Lung (tissue), 12 donors: ENCODE measurements around the gene CUBN. TPM values are rescaled to one million over a fixed set of nuclear protein-coding genes. Genes with fewer than 3 reads are reported as not detected.

Experiments used
- ATAC-seq: fragments of 200-7000 bp; cut with Tn5 transposase; one replicate; pipeline ENCODE4 v1.9.1; 2020; ENCODE audit warnings: moderate number of reproducible peaks; ENCODE audit not compliant: insufficient read depth, low FRiP score
- DNase-seq, 3 donors: peaks; one replicate each; pipeline ENCODE4 v3.0.0-alpha.2; 2013 to 2017
- H3K27ac ChIP-seq, 2 donors: one replicate each; pipeline ENCODE4 v1.5.1; 2013; ENCODE audit warnings: mild to moderate bottlenecking in 2 of 2, moderate library complexity in 2 of 2, control low read depth in 1 of 2, inconsistent platforms in 1 of 2, low read depth in 1 of 2, low read length in 1 of 2
- H3K27me3 ChIP-seq, 3 donors: one replicate each; pipeline ENCODE4 v1.5.1; 2013; ENCODE audit warnings: low read length in 2 of 3; ENCODE audit not compliant: control insufficient read depth in 3 of 3, insufficient read depth in 3 of 3
- H3K36me3 ChIP-seq, 4 donors: one replicate each; pipeline ENCODE4 v1.5.1; 2013; ENCODE audit warnings: low read length in 4 of 4, mild to moderate bottlenecking in 1 of 4, moderate library complexity in 1 of 4; ENCODE audit not compliant: control insufficient read depth in 4 of 4, insufficient read depth in 4 of 4
- H3K4me1 ChIP-seq, 5 donors: one replicate each; pipeline ENCODE4 v1.5.1; 2013; ENCODE audit warnings: low read length in 5 of 5, mild to moderate bottlenecking in 2 of 5, moderate library complexity in 1 of 5; ENCODE audit not compliant: control insufficient read depth in 5 of 5, insufficient read depth in 5 of 5
- H3K4me3 ChIP-seq: one replicate; pipeline ENCODE4 v1.5.1; 2013; ENCODE audit warnings: mild to moderate bottlenecking, control low read depth, moderate library complexity
- H3K9ac ChIP-seq, 2 donors: one replicate each; pipeline ENCODE4 v1.5.1; 2013; ENCODE audit warnings: low read length in 2 of 2, control low read depth in 1 of 2; ENCODE audit not compliant: insufficient read depth in 1 of 2
- H3K9me3 ChIP-seq, 4 donors: one replicate each; pipeline ENCODE4 v1.5.1; 2013; ENCODE audit warnings: low read length in 3 of 4, mild to moderate bottlenecking in 1 of 4, moderate library complexity in 1 of 4; ENCODE audit not compliant: control insufficient read depth in 4 of 4, insufficient read depth in 3 of 4
- WGBS, 2 donors: extraction: QIAGEN DNeasy Blood & Tissue Kit; methylation state at CpG; one replicate each; pipeline ENCODE4 v1.1.7; 2013; 5-methylcytosine and 5-hydroxymethylcytosine counted together
- polyA plus RNA-seq, 2 donors: library from polyadenylated mRNA; stranded (reverse); fragments of 200-250 nt; gene quantifications; one replicate each; pipeline ENCODE4 v1.2.1, GENCODE V29; 2013
- total RNA-seq, 2 donors: library from RNA; depleted of rRNA in 1 of 2; stranded (reverse); fragments of >200 nt in 1 of 2; gene quantifications; one replicate each; pipeline ENCODE4 v1.2.1, GENCODE V29; 2014 to 2021
- TF ChIP-seq, protein P1 (sequence below): IDR thresholded peaks from 2 replicates; pipeline ENCODE4 v1.5.1; 2012; ENCODE audit warnings: mild to moderate bottlenecking; ENCODE audit errors: control extremely low read depth, extremely low read depth
- donor health status: control.
- donor health status: control.
- donor health status: Bipolar disorder and iron deficiency.
- donor health status: healthy.
- donor health status: DM: yes; HTN: yes; CAD: no.

Gene CUBN
- total and polyA plus RNA-seq, 4 donors, result 0.33 to 5.1 (median 1.0) TPM

DNA sequence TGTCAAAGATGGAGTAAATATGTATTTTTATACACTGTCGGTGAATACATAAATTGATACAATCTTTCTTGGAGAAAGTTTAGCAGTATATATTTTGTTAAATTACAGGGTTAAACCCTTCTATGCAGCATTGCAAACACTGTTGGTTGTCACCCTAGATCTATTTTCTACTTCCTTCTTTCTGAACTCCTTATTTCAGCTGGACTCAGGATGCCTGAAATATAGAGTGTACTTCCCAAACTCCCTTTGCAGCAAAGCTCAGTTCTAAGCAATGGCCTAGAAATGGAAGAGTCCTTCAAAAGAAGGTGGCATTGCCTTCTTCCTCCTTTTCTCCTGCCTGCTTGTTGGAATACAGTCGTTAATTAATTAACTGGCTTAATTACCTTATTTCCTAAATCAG is 20.6 kb downstream of the CUBN start:
- no peak for DNase-seq
- H3K36me3 ChIP-seq, result no peaks in the 10 kb centered on the region
- no peak for ATAC-seq
- no peaks in the 10 kb centered on the region for H3K27me3 ChIP-seq
- H3K4me1 ChIP-seq, result peaks cover 0 to 7% (median 0%) of the 10 kb centered on the region in 5 donors
- no peak overlapping the region for H3K27ac ChIP-seq
- WGBS, 2 donors, result 92 to 96% methylated on average over 2 of the region's 2 CpGs
- H3K9ac ChIP-seq, result no peak overlapping the region
- TF ChIP-seq, protein P1, sequence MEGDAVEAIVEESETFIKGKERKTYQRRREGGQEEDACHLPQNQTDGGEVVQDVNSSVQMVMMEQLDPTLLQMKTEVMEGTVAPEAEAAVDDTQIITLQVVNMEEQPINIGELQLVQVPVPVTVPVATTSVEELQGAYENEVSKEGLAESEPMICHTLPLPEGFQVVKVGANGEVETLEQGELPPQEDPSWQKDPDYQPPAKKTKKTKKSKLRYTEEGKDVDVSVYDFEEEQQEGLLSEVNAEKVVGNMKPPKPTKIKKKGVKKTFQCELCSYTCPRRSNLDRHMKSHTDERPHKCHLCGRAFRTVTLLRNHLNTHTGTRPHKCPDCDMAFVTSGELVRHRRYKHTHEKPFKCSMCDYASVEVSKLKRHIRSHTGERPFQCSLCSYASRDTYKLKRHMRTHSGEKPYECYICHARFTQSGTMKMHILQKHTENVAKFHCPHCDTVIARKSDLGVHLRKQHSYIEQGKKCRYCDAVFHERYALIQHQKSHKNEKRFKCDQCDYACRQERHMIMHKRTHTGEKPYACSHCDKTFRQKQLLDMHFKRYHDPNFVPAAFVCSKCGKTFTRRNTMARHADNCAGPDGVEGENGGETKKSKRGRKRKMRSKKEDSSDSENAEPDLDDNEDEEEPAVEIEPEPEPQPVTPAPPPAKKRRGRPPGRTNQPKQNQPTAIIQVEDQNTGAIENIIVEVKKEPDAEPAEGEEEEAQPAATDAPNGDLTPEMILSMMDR, result no peak
- no peaks in the 10 kb centered on the region for H3K9me3 ChIP-seq
- no peak overlapping the region for H3K4me3 ChIP-seq

DNA sequence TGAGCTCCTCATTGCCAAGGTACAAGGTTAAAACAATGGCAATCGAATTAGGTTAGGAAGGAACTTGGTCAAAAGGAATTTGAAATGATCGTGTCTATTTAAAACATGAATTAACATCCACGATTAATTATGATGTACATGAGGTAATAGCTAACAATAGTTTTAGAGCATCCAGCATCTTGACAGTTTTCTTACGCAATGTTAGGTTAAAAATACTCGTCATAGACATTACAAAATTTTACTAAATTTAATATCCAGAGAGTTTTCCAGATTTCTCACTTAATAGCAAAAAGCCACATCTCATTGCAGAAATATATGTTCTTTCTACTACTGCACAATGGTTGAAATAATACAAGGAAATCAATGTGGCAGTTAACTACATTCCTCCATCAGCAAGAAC is 22.6 kb downstream of the CUBN start:
- Histone ChIP-seq H3K27ac (no peak overlapping the region), H3K9me3 (no peaks in the 10 kb centered on the region), H3K27me3 (no peaks in the 10 kb centered on the region), H3K4me3 (no peak overlapping the region), H3K36me3 (no peaks in the 10 kb centered on the region), H3K4me1 (peaks cover 0 to 3% (median 0%) of the 10 kb centered on the region in 5 donors), H3K9ac (no peak overlapping the region)
- DNase-seq, result no peak
- WGBS, 2 donors, result 64 to 74% methylated on average over 5 of the region's 5 CpGs
- no peak for ATAC-seq
- TF ChIP-seq, protein P1, result no peak

DNA sequence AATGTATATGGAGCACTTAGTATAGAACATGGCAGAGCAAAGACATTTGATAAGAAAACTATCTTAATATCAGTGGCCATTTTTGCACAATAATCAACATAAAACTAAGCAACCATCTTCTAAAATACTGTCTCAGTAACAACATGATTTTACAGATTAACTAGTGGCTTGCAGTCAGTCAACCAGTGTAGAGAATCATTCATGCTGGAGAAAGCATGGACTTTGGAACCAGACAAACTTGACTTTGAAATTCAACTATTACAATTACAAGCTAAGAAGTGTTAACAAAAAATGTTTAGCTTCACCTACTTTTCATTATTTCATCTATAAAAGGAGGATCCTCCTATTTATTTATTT is 27.7 kb downstream of the CUBN start:
- TF ChIP-seq, protein P1, result no peak
- H3K27me3 ChIP-seq, result no peaks in the 10 kb centered on the region
- peaks cover 0 to 3% (median 0%) of the 10 kb centered on the region in 5 donors for H3K4me1 ChIP-seq
- DNase-seq (no peak), ATAC-seq (no peak)
- H3K36me3 ChIP-seq, result no peaks in the 10 kb centered on the region
- H3K27ac ChIP-seq, result no peak overlapping the region
- no peak overlapping the region for H3K4me3 ChIP-seq
- H3K9me3 ChIP-seq, result no peaks in the 10 kb centered on the region
- H3K9ac ChIP-seq, result no peak overlapping the region

DNA sequence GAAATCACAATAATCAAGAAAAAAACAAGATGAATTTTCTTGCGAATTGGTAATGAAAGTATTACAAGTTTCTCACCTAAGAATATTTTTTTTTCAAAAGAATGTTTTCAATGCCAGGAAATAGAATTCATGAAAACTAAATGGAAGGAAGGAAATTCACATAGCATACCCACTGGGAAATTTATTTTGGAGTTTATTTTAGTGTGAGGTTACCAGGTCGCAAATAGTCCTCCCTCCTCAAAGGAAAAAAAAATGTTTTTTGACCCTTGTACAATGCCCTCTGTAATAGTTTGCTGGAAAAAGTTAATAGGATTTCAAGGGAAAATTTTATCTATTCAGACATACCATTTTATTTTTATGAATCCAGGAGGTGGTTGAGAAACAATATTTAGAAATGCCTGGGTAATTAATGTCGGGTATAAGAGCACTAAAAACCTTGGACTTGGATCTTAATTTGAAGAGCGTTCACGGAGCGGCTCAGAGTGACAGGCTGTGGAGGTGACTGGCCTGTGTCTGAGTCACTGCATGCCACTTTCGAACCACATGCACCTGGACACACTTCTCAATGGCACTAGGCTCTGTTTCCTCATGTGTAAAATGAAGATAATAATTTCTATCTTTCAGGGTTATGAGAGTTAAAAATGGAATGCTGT is 28.2 kb downstream of the CUBN start:
- H3K27me3 ChIP-seq, result no peaks in the 10 kb centered on the region
- no peaks in the 10 kb centered on the region for H3K36me3 ChIP-seq
- TF ChIP-seq, protein P1, result no peak
- H3K4me3 ChIP-seq, result no peak overlapping the region
- peaks cover 0 to 3% (median 0%) of the 10 kb centered on the region in 5 donors for H3K4me1 ChIP-seq
- H3K9me3 ChIP-seq, result no peaks in the 10 kb centered on the region
- no peak overlapping the region for H3K9ac ChIP-seq
- peak overlapping the region in 1 of 2 donors; percentile 21 for H3K27ac ChIP-seq
- ATAC-seq (no peak), DNase-seq (no peak)
- WGBS, 2 donors, result 75 to 89% methylated on average over 7 of the region's 7 CpGs
